HG03097 (cell line): ENCODE data around the gene KIDINS220.

Experiments used
- ATAC-seq: cut with Tn5 transposase; IDR thresholded peaks from one replicate; pipeline ENCODE4 v1.9.1; 2021; ENCODE audit not compliant: unreplicated experiment, low FRiP score

KIDINS220 gene

GRCh38 chr2:8853426-8853825 lies 16.0 kb upstream of the KIDINS220 start:
- no peak for ATAC-seq

- no peak for ATAC-seq
These were observed 14.6 kb upstream of the KIDINS220 start for GRCh38 chr2:8851811-8852560.

GRCh38 chr2:8850845-8851487 lies 13.6 kb upstream of the KIDINS220 start:
- no peak for ATAC-seq

- ATAC-seq = no peak
These were observed 11.9 kb upstream of the KIDINS220 start for GRCh38 chr2:8849327-8849726.

- ATAC-seq = no peak
These were observed 11.1 kb upstream of the KIDINS220 start for GRCh38 chr2:8848328-8849100.

GRCh38 chr2:8847400-8847799 lies 10.0 kb upstream of the KIDINS220 start:
- ATAC-seq = no peak

- ATAC-seq = no peak
These were observed 4.5 kb upstream of the KIDINS220 start for GRCh38 chr2:8841932-8842331.

GRCh38 chr2:8840475-8841091 lies 3.2 kb upstream of the KIDINS220 start:
- ATAC-seq = no peak

- ATAC-seq = no peak
These were observed 2.0 kb upstream of the KIDINS220 start for GRCh38 chr2:8839189-8839965.

GRCh38 chr2:8837795-8838140 lies 355 bp upstream of the KIDINS220 start:
- peak; percentile 16 for ATAC-seq

GRCh38 chr2:8835279-8835678 lies 2.1 kb downstream of the KIDINS220 start:
- no peak for ATAC-seq

GRCh38 chr2:8833853-8834252 lies 3.6 kb downstream of the KIDINS220 start:
- no peak for ATAC-seq

- ATAC-seq = no peak
These were observed 5.9 kb downstream of the KIDINS220 start for GRCh38 chr2:8831516-8831915.

- ATAC-seq = no peak
These were observed 9.7 kb downstream of the KIDINS220 start for GRCh38 chr2:8827729-8828128.

- no peak for ATAC-seq
These were observed 15.2 kb downstream of the KIDINS220 start for GRCh38 chr2:8822218-8822617.

- ATAC-seq = no peak
These were observed 15.9 kb downstream of the KIDINS220 start for GRCh38 chr2:8821276-8822217.

- no peak for ATAC-seq
These were observed 17.5 kb downstream of the KIDINS220 start for GRCh38 chr2:8819948-8820347.

- no peak for ATAC-seq
These were observed 18.2 kb downstream of the KIDINS220 start for GRCh38 chr2:8819194-8819593.

GRCh38 chr2:8817221-8817620 lies 20.2 kb downstream of the KIDINS220 start:
- no peak for ATAC-seq
